PFSK-1 (cell line): ENCODE measurements around the gene LRFN2.

Experiments used
- FOXP2 ChIP-seq: optimal IDR thresholded peaks from 2 replicates; pipeline ENCODE3; 2011; ENCODE audit warnings: borderline replicate concordance, control low read depth, inconsistent platforms; ENCODE audit not compliant: insufficient read depth; ENCODE audit errors: extremely low read length, extremely low read depth
- POLR2AphosphoS5 ChIP-seq: IDR thresholded peaks from 2 replicates; pipeline ENCODE4 v1.6.1; 2012; ENCODE audit warnings: low read depth, mild to moderate bottlenecking, control low read depth, low read length, moderate library complexity
- REST ChIP-seq, 2 experiments: IDR thresholded peaks; 2 replicates each; pipeline versions ENCODE4 v1.6.1 to v1.8.0; 2011 to 2012; ENCODE audit warnings: low read depth in 2 of 2, low read length in 2 of 2, control low read depth in 1 of 2, inconsistent platforms in 1 of 2, mild to moderate bottlenecking in 1 of 2, moderate library complexity in 1 of 2; ENCODE audit not compliant: insufficient read depth in 1 of 2
- SIN3A ChIP-seq: IDR thresholded peaks from 2 replicates; pipeline ENCODE4 v1.6.1; 2012; ENCODE audit warnings: mild to moderate bottlenecking, low read length, moderate library complexity, borderline replicate concordance; ENCODE audit not compliant: insufficient read depth
- TAF1 ChIP-seq: IDR thresholded peaks from 2 replicates; pipeline ENCODE4 v1.6.1; 2012; ENCODE audit warnings: low read length, control low read depth, borderline replicate concordance; ENCODE audit not compliant: insufficient read depth

LRFN2 gene

DNA sequence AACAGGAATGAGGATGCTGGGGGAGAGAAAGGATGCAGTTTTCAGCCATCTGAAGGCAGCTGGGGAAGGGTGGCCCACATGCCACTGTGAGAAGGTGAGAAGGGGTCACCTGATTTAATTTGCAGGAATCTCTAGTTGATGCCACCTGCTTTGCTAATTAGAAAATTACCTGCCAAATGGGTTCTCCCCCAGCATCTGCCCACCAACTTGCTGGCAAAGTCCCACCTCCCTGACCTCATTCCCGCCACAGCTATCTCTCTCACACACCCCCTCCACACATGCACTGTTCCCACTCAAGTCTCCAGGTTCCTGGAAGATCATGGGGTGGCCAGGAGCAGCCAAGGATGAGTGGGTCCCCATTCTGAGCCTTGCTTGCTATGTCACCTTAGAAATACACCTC is 70.7 kb downstream of the LRFN2 start:
- TF ChIP-seq POLR2AphosphoS5: no peak
- no peak for TF ChIP-seq SIN3A
- TF ChIP-seq FOXP2: no peak
- no peak for TF ChIP-seq REST (IDR thresholded peaks at IDR 0.05; ENCODE audit: insufficient read depth in 1 of 2, low read depth in 2 of 2, low read length in 2 of 2)
- no peak for TF ChIP-seq TAF1

DNA sequence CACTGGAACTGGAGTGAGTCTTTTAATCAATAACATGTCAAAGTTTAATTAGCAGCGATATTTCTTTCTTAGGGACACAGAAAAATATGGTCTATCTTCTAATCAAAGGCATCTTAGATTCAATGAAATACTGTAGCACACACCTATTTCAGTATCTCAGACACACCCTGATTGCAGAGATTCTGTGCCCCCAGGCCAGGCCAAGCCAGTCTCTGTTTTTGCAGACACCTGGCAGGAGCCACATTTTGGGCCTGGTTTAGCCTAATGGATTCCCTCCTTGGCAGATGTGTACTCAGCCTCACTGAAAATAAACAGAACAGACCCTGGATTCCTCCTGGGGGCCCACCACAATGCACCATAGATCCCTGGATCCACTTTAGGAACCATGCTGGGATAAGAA is 74.8 kb downstream of the LRFN2 start:
- no peak for TF ChIP-seq SIN3A
- TF ChIP-seq TAF1: no peak
- TF ChIP-seq FOXP2: no peak
- TF ChIP-seq REST (IDR thresholded peaks at IDR 0.05; ENCODE audit: insufficient read depth in 1 of 2, low read depth in 2 of 2, low read length in 2 of 2): no peak
- no peak for TF ChIP-seq POLR2AphosphoS5

DNA sequence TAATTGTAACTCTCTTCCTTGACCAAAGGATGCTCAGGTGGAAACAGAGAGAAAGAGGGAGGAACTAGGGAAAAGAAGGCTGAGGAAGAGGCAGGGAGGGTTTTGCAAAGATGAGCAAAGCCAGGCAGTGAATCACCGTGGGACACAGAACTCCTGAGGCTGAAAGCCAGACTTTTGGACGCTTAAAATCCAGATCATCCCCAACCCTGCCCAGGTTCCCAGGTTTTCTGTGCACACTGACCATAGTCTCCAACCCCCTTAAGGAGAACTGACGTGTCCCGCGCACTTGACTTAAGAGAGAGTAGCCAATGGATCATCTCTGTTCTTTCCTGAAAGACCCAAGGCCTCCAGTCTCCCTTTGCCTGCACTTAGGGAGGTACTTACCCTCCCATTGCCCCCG is 75.3 kb downstream of the LRFN2 start:
- TF ChIP-seq POLR2AphosphoS5: no peak
- TF ChIP-seq SIN3A: no peak
- no peak for TF ChIP-seq FOXP2
- TF ChIP-seq REST (IDR thresholded peaks at IDR 0.05; ENCODE audit: insufficient read depth in 1 of 2, low read depth in 2 of 2, low read length in 2 of 2): no peak
- no peak for TF ChIP-seq TAF1

DNA sequence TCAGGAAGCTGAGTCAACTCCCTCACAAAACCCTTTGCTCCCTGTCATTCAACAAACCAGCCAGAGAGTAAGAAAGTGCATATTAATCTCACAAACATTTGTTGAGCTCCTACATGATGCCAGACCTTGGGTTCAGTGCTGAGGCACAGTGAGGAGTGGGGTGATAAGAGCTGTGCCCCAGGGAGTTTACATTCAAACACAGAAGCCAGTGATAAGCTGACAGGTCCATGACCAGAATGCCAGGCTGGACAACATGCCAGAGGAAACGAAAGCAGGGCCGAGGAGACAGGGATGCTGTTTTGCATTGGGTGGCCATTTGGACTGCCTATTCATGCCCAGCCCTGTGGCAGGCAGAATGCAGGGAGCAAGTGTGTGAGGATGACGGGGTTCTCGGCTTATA is 76.7 kb downstream of the LRFN2 start:
- no peak for TF ChIP-seq REST (IDR thresholded peaks at IDR 0.05; ENCODE audit: insufficient read depth in 1 of 2, low read depth in 2 of 2, low read length in 2 of 2)
- no peak for TF ChIP-seq FOXP2
- TF ChIP-seq TAF1: no peak
- TF ChIP-seq SIN3A: no peak
- TF ChIP-seq POLR2AphosphoS5: no peak

- no peak for TF ChIP-seq SIN3A
- TF ChIP-seq POLR2AphosphoS5: no peak
Measured at GRCh38 chr6:40509716-40510260, 77.4 kb downstream of the LRFN2 start.
